ENCODE measurements around the gene STPG3.

GRCh38 chr9:137251194-137251461, at the start of gene STPG3:
- TF ChIP-seq, protein P1, sequence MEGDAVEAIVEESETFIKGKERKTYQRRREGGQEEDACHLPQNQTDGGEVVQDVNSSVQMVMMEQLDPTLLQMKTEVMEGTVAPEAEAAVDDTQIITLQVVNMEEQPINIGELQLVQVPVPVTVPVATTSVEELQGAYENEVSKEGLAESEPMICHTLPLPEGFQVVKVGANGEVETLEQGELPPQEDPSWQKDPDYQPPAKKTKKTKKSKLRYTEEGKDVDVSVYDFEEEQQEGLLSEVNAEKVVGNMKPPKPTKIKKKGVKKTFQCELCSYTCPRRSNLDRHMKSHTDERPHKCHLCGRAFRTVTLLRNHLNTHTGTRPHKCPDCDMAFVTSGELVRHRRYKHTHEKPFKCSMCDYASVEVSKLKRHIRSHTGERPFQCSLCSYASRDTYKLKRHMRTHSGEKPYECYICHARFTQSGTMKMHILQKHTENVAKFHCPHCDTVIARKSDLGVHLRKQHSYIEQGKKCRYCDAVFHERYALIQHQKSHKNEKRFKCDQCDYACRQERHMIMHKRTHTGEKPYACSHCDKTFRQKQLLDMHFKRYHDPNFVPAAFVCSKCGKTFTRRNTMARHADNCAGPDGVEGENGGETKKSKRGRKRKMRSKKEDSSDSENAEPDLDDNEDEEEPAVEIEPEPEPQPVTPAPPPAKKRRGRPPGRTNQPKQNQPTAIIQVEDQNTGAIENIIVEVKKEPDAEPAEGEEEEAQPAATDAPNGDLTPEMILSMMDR (IDR thresholded peaks at IDR 0.05; ENCODE audit: insufficient read depth, low read length) = no peak
- no peak for TF ChIP-seq GABPA (IDR thresholded peaks at IDR 0.05; ENCODE audit: low read depth)
